ENCODE measurements around the gene TMPRSS3. TPM values are rescaled to one million over a fixed set of nuclear protein-coding genes. Genes with fewer than 3 reads are reported as not detected.

TMPRSS3 gene
- total RNA-seq, 1 experiment from 2014 or later = 2.0 TPM

GRCh38 chr21:42361286-42361685 is 34.6 kb downstream of the TMPRSS3 start:
- no peaks in the 10 kb centered on the region for H3K4me1 Mint-ChIP-seq (ENCODE audit: insufficient read depth, unreplicated experiment)
- H3K27me3 Mint-ChIP-seq (ENCODE audit: insufficient read depth, unreplicated experiment) = peaks cover 20% of the 10 kb centered on the region
- no peaks in the 10 kb centered on the region for H3K36me3 Mint-ChIP-seq (ENCODE audit: insufficient read depth, unreplicated experiment)
- DNase-seq (ENCODE audit: unreplicated experiment) = no peak
- ChIA-PET CTCF (interaction anchor here (0.6 to 1.4 kb wide), 2 partner anchors 12 to 27 kb away, joined by 3 read pairs; no protein-coding TSS in a partner anchor), POLR2A (no interaction called here)
- no TSS peak for BruUV-seq (replicated peaks)
- intact Hi-C loops (cut with micrococcal nuclease) = no loop called here
- H3K27ac Mint-ChIP-seq (ENCODE audit: low read depth, unreplicated experiment) = no peak overlapping the region
- TF ChIP-seq, protein P1, sequence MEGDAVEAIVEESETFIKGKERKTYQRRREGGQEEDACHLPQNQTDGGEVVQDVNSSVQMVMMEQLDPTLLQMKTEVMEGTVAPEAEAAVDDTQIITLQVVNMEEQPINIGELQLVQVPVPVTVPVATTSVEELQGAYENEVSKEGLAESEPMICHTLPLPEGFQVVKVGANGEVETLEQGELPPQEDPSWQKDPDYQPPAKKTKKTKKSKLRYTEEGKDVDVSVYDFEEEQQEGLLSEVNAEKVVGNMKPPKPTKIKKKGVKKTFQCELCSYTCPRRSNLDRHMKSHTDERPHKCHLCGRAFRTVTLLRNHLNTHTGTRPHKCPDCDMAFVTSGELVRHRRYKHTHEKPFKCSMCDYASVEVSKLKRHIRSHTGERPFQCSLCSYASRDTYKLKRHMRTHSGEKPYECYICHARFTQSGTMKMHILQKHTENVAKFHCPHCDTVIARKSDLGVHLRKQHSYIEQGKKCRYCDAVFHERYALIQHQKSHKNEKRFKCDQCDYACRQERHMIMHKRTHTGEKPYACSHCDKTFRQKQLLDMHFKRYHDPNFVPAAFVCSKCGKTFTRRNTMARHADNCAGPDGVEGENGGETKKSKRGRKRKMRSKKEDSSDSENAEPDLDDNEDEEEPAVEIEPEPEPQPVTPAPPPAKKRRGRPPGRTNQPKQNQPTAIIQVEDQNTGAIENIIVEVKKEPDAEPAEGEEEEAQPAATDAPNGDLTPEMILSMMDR (IDR thresholded peaks at IDR 0.05; ENCODE audit: unreplicated experiment) = no peak
- no peaks in the 10 kb centered on the region for H3K9me3 Mint-ChIP-seq (ENCODE audit: unreplicated experiment)
- H3K4me3 Mint-ChIP-seq (ENCODE audit: unreplicated experiment) = no peak overlapping the region

GRCh38 chr21:42360317-42360716 is 35.5 kb downstream of the TMPRSS3 start:
- ChIA-PET CTCF (interaction anchor here (0.7 kb wide), 1 partner anchor 98 kb away, joined by 3 read pairs; no protein-coding TSS in a partner anchor), POLR2A (no interaction called here)
- intact Hi-C loops (cut with micrococcal nuclease) = no loop called here
- H3K27ac Mint-ChIP-seq (ENCODE audit: low read depth, unreplicated experiment) = no peak overlapping the region
- H3K4me3 Mint-ChIP-seq (ENCODE audit: unreplicated experiment) = no peak overlapping the region
- DNase-seq (ENCODE audit: unreplicated experiment) = no peak
- H3K27me3 Mint-ChIP-seq (ENCODE audit: insufficient read depth, unreplicated experiment) = peaks cover 22% of the 10 kb centered on the region
- no peaks in the 10 kb centered on the region for H3K9me3 Mint-ChIP-seq (ENCODE audit: unreplicated experiment)
- BruUV-seq (replicated peaks) = no TSS peak
- TF ChIP-seq, protein P1 (IDR thresholded peaks at IDR 0.05; ENCODE audit: unreplicated experiment) = no peak
- no peaks in the 10 kb centered on the region for H3K4me1 Mint-ChIP-seq (ENCODE audit: insufficient read depth, unreplicated experiment)
- H3K36me3 Mint-ChIP-seq (ENCODE audit: insufficient read depth, unreplicated experiment) = no peaks in the 10 kb centered on the region

DNA sequence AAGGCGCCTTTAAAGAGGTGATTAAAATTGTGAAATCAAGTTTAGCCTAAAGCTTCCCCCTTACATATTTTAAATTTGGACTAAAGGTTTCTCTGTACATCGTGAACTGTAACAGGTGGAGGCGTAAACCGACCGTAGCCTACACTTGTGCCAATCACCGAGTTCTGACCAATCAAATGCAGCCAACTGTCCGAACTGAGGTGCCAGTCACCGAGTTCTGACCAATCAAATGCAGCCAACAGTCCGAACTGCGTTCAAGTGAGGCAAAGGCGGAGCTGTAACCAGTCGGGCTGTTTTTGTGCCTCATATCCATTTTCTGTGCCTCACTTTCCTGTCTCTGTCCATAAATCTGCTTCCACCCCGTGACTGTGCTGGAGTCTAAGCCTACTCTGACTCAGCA is 36.9 kb downstream of the TMPRSS3 start:
- CTCF ChIA-PET = interaction anchor here (0.6 kb wide), 1 partner anchor 234 kb away, joined by 3 read pairs; no protein-coding TSS in a partner anchor
- BruUV-seq (replicated peaks) = no TSS peak

GRCh38 chr21:42358261-42358660 is 37.6 kb downstream of the TMPRSS3 start:
- Mint-ChIP-seq H3K36me3 (ENCODE audit: insufficient read depth, unreplicated experiment) (peaks cover 6% of the 10 kb centered on the region), H3K4me1 (ENCODE audit: insufficient read depth, unreplicated experiment) (no peaks in the 10 kb centered on the region), H3K27me3 (ENCODE audit: insufficient read depth, unreplicated experiment) (peaks cover 27% of the 10 kb centered on the region), H3K4me3 (ENCODE audit: unreplicated experiment) (no peak overlapping the region), H3K27ac (ENCODE audit: low read depth, unreplicated experiment) (no peak overlapping the region), H3K9me3 (ENCODE audit: unreplicated experiment) (peaks cover 13% of the 10 kb centered on the region)
- intact Hi-C loops (cut with micrococcal nuclease) = no loop called here
- DNase-seq (ENCODE audit: unreplicated experiment) = no peak
- TF ChIP-seq, protein P1 (IDR thresholded peaks at IDR 0.05; ENCODE audit: unreplicated experiment) = no peak
- ChIA-PET CTCF (interaction anchor here (0.8 kb wide), 1 partner anchor 99 kb away, joined by 3 read pairs; no protein-coding TSS in a partner anchor), POLR2A (no interaction called here)
- no TSS peak for BruUV-seq (replicated peaks)

More for the DNA sequence above, 36.9 kb downstream of the TMPRSS3 start:
- intact Hi-C loops (cut with micrococcal nuclease) = no loop called here
- H3K27me3 Mint-ChIP-seq (ENCODE audit: insufficient read depth, unreplicated experiment) = peaks cover 27% of the 10 kb centered on the region
- POLR2A ChIA-PET = interaction anchor here (0.6 kb wide), 1 partner anchor 358 kb away, joined by 4 read pairs; no protein-coding TSS in a partner anchor
- DNase-seq (ENCODE audit: unreplicated experiment) = no peak
- TF ChIP-seq, protein P1 (IDR thresholded peaks at IDR 0.05; ENCODE audit: unreplicated experiment) = no peak
- no peaks in the 10 kb centered on the region for H3K36me3 Mint-ChIP-seq (ENCODE audit: insufficient read depth, unreplicated experiment)
- no peaks in the 10 kb centered on the region for H3K4me1 Mint-ChIP-seq (ENCODE audit: insufficient read depth, unreplicated experiment)
- no peak overlapping the region for H3K27ac Mint-ChIP-seq (ENCODE audit: low read depth, unreplicated experiment)
- no peak overlapping the region for H3K4me3 Mint-ChIP-seq (ENCODE audit: unreplicated experiment)
- H3K9me3 Mint-ChIP-seq (ENCODE audit: unreplicated experiment) = peaks cover 7% of the 10 kb centered on the region

Data from MCF 10A (cell line).